Lung microvascular endothelial cell (primary cell): Measurements from ENCODE around the gene RIC8B. TPM values are rescaled to one million over a fixed set of nuclear protein-coding genes. Genes with fewer than 3 reads are reported as not detected.

Source experiments
- DNase-seq, 2 donors: peaks; one replicate each; pipeline versions ENCODE4 v3.0.0 to v3.0.0-alpha.2; 2010; ENCODE audit warnings: low read depth in 2 of 2
- total RNA-seq: library from RNA; depleted of rRNA; stranded (reverse); fragments of >200 nt; gene quantifications from 2 replicates; pipeline ENCODE4 v1.2.1, GENCODE V29; 2014

Gene RIC8B
- total RNA-seq, 1 donor from 2014 or later, result 8.7 TPM

DNA sequence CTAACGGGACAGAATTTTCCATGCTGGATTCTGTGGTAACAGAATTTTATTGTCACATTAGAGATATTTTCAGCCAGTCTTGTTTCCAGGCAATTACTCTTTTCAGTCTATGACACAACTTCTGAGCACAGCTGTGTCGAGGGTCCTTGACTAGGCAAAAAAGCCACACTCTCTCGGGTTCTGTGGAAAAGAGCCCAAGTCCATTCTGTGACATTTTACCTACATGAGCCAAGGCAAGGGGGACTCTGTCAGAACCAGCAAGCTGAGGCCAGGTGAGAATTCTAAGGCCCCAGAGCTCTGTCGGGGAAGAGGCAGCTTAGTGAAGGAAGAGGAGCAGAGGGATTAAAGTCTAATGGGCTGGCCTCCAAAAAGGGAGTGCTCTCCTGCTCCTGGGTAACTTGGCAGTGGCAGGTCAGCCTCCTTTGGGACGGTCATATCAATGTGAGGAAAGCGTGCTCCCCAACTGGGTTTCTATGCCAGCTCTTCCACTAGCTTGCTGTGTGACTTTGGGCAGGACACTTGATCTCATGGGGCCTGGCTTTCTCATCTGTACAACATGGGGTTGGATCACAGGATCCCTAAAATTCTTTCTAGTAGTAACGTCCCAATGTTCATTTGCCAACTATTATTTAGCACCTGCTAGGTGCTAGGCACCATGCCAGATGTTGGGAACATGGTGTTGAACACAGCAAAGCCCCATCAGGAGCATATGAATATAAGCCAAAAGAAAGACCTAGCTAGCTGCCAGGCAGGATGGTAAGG lies 16.0 kb upstream of the RIC8B start:
- DNase-seq, result no peak

GRCh38 chr12:106759526-106760183 lies 14.8 kb upstream of the RIC8B start:
- no peak for DNase-seq

- peak in 1 of 2 donors; percentile 53 for DNase-seq
Observed at GRCh38 chr12:106760184-106760531, 14.3 kb upstream of the RIC8B start.

DNA sequence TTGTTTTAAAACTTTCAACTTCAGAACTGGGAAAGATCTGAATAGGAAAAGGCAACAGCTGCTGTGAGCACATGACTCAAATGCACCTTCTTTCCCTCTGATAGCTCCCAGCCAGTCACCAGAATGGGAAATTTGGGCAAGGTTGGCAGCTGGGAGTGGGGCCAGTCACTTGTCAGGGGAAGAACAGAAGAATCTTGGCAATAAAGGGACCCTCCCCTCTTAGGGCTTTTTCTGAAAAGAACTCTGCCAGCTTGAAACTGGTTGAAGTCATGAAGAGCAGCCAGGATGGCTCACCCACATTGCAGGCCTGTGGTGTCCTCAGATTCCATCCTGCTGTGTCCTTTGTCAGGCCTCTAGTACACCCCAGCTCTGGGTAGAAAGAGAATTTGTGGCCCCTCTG lies 10.3 kb upstream of the RIC8B start:
- no peak for DNase-seq

DNA sequence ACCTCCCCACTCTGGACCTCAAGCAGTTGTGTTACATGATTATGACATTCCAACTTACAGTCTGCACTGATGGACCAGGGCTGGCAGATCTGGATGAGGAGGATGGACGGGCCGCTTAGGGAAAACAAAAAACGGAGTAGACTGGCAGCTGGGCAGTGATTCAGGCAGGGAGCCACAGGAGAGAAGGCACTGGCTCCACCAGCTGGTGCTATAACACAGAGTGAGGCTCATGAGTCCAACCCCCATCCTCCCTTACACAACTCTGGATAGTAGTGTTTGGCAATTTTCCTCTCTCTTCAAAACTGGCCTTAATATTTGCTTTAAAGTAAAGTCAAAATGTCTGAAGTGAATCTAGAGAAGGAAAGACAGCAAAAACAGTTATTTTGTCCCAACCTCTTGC lies 9.7 kb upstream of the RIC8B start:
- peak; percentile 11 to 53 for DNase-seq

GRCh38 chr12:106766393-106766826 lies 8.1 kb upstream of the RIC8B start:
- DNase-seq, result peak; percentile 34 to 68

GRCh38 chr12:106767206-106767605 lies 7.3 kb upstream of the RIC8B start:
- DNase-seq, result no peak

- DNase-seq, result peak in 1 of 2 donors; percentile 18
Observed at GRCh38 chr12:106767954-106768822, 6.3 kb upstream of the RIC8B start.

DNA sequence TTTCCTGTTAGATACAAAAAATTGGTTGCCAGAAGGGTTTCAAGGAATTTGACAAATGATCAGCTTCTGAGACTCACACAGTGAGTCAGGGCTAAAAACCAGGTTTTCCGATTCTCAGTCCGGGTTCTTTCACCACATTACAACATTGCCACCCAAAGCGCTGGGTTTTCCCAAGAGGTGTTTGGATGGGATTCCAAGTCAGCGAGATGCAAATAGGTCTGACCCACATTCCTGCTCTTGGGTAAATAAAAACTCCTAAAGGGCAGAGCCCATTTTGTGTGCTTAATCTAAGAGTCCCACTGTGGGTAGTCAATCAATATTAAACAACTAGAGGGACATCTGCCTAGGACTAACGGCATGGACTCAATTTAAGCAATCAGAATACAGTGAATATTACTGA lies 5.4 kb upstream of the RIC8B start:
- no peak for DNase-seq

DNA sequence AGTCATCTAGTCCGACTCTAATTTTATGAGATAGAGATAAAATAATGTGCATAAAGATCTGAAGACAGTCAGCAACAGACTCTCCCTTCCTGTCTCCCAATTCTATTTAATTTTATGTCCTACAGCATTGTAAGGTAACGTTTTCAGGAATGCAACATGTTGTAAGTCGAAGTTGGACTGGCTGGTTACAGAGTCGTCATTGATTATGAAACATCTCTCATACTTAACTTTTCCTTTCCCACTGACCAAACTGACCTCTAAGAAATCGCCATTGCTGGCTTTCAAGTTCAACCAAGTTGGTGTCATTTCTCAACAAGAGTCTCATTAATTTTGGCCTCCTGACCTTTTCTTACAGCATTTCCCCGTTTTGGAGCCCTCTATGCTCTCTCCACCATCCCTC lies 4.9 kb upstream of the RIC8B start:
- DNase-seq, result no peak

DNA sequence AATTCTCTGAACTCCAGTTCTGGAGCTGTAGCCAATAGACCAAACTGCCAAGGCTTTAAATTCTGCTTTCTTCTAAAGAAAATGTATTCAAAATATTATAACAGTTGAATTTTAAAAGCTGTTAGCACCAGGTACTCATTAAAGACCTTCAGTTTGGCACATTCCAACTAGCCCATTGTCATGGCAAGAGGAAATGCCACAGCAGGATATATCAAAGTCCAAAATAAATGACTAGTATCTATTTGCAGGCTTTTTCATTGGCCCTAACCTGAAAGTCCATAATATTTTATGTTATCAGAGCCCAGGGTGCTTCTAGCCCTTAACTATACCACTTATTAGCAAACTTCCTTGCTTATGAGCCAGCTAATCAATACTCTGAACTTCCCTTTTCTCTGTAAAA lies 3.1 kb upstream of the RIC8B start:
- peak in 1 of 2 donors; percentile 66 for DNase-seq

DNA sequence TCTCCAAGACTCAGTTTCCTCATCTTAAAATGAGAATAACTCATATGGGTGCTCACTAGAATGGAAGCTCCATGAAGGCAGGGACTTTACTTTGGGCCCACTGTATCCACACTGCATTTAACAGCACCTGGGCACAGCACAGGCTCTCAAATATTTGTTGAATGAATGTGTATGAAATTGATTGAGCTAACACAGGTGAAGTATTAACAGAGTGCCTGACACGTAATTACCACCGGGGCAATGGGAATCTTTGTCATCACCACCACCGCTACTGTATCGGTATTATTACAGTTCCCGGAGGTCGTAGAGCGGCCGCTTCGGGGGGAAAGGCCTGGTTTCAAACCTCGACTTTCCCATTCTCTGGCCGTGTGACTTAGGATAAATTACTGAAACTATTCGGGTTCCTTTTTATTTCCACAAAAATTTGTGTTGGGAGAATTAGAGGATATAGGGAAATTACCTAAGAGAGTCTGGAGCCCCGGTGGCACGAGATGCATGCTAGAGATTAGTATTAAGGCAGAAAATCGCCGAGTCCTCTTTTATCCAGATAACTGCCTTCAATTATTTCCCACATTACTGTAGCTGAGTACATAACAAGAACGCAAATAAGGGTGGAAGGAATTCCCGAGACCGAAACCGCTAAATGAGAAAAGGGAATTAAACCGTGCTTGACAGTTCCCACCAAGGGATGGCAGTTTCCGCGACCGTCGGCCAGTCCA lies 1.0 kb upstream of the RIC8B start:
- DNase-seq, result no peak

DNA sequence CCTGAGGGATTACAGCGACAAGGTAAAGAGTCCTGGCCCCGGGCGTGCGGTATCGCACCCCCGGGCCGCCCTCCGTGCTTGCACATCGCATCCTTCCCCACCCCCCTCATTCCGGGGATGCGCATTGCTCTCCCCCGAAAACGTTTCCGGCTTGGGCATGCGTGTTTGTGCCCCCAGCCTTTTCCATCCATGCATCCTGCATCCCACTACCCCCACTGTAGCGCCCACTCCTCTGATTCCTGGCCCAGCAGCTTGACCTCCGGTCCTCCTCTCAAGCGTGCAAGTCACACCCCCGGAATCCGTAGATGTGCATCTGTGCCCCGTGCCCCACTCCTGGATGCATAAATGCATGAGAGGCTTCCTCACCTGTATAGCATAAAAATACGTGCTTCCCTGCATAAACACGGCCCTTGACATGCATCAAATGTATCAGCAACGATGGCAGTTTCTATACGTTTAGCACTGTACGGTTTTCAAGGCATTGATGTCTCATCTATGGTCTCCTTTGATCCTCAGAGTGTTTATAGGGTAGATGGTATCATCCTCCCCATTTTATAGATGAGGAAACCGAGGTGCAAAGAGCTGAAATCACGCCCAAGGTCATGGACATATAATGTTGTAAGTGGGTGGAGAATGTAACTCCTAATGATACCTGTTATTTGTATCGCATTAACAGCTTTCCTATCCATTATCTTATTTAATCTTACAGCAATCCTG lies 484 bp downstream of the RIC8B start:
- DNase-seq, result no peak

- no peak for DNase-seq
Observed at GRCh38 chr12:106776897-106777296, 2.4 kb downstream of the RIC8B start.

- DNase-seq, result peak in 1 of 2 donors; percentile 22
Observed at GRCh38 chr12:106780010-106780631, 5.6 kb downstream of the RIC8B start.

DNA sequence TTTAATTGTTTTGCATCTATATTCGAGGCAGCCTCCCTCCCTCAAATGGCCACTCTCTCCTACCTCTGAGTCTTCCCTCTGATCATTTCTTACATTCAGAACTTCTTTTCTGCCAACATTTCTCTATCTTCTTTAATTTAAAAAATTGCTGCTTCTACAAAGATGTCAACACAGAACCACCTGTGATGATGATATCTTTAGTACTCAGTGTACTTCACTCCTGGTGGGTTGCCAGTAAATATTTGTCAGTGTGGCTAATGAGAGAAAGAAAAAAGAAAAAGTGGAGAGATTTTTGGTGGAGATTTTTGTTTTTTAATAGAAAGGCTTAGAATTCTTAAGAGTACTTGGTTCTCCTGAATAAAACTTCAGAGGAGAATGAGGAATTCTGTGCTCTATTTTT lies 8.1 kb downstream of the RIC8B start:
- no peak for DNase-seq

GRCh38 chr12:106783515-106783914 lies 9.0 kb downstream of the RIC8B start:
- peak in 1 of 2 donors; percentile 30 for DNase-seq

GRCh38 chr12:106790020-106790419 lies 15.5 kb downstream of the RIC8B start:
- no peak for DNase-seq

- DNase-seq, result peak in 1 of 2 donors; percentile 81
Observed at GRCh38 chr12:106791531-106791930, 17.0 kb downstream of the RIC8B start.

- DNase-seq, result no peak
Observed at GRCh38 chr12:106794369-106794768, 19.9 kb downstream of the RIC8B start.
